ENCODE data around the gene C2orf68. TPM values are rescaled to one million over a fixed set of nuclear protein-coding genes. Genes with fewer than 3 reads are reported as not detected.

The C2orf68 gene
- polyA plus RNA-seq, 1 of the 3 experiments (the other 2 are of a cell fraction), result 14.5 TPM

- WGBS (ENCODE audit: low lambda C conversion rate), result 79% methylated on average over 5 of the region's 6 CpGs
- ChIA-PET POLR2A (interaction anchor here (1.1 kb wide), 1 partner anchor 25 kb away, joined by 3 read pairs; no protein-coding TSS in a partner anchor), CTCF (interaction anchor here (1.6 kb wide), 1 partner anchor 9 kb away, joined by 3 read pairs; no protein-coding TSS in a partner anchor)
- H4K20me1 ChIP-seq (ENCODE audit: insufficient read depth), result no peaks in the 10 kb centered on the region
- TF ChIP-seq POLR2AphosphoS5 (IDR thresholded peaks at IDR 0.05; ENCODE audit: low read depth, low read length) (no peak), MEF2A (IDR thresholded peaks at IDR 0.05; ENCODE audit: borderline replicate concordance, low read depth) (no peak), ELF1 (IDR thresholded peaks at IDR 0.05) (no peak), RXRA (IDR thresholded peaks at IDR 0.05; ENCODE audit: borderline replicate concordance, low read depth) (no peak), ZBTB33 (IDR thresholded peaks at IDR 0.05; ENCODE audit: borderline replicate concordance, low read depth) (no peak), GATA2 (CRISPR knock-in tag; IDR thresholded peaks at IDR 0.05) (no peak), FOXJ3 (CRISPR knock-in tag; IDR thresholded peaks at IDR 0.05) (no peak), CHD2 (IDR thresholded peaks at IDR 0.05; ENCODE audit: low read length, partially characterized antibody) (no peak), TAF1 (IDR thresholded peaks at IDR 0.05; ENCODE audit: borderline replicate concordance, low read depth, low read length) (no peak), YY1 (IDR thresholded peaks at IDR 0.05; ENCODE audit: low read depth) (no peak), MAX (IDR thresholded peaks at IDR 0.05; ENCODE audit: low read depth) (no peak), EP300 (IDR thresholded peaks at IDR 0.05; ENCODE audit: borderline replicate concordance in 1 of 2, low read depth in 1 of 2, low read length in 1 of 2) (no peak), EZH2phosphoT487 (IDR thresholded peaks at IDR 0.05; ENCODE audit: borderline replicate concordance, low read depth) (no peak), JUND (IDR thresholded peaks at IDR 0.05) (no peak)
- TF ChIP-seq, protein P1, sequence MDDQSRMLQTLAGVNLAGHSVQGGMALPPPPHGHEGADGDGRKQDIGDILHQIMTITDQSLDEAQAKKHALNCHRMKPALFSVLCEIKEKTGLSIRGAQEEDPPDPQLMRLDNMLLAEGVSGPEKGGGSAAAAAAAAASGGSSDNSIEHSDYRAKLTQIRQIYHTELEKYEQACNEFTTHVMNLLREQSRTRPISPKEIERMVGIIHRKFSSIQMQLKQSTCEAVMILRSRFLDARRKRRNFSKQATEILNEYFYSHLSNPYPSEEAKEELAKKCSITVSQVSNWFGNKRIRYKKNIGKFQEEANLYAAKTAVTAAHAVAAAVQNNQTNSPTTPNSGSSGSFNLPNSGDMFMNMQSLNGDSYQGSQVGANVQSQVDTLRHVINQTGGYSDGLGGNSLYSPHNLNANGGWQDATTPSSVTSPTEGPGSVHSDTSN (IDR thresholded peaks at IDR 0.05), result no peak
- no peaks in the 10 kb centered on the region for H3F3A ChIP-seq (replicated peaks; ENCODE audit: insufficient read depth)
- no peaks in the 10 kb centered on the region for H3K36me3 ChIP-seq (replicated peaks in 1 of 2; ENCODE audit: control insufficient read depth in 1 of 2, insufficient read depth in 2 of 2, low read length in 1 of 2)
- no peak overlapping the region for H3K4me2 ChIP-seq
- no peak overlapping the region for H3K4me3 ChIP-seq (ENCODE audit: low read depth in 2 of 2, low read length in 1 of 2)
- H3K27ac ChIP-seq (ENCODE audit: low read depth in 2 of 2, low read length in 1 of 2), result no peak overlapping the region
- DNase-seq, result no peak
- H3K9me2 ChIP-seq, result no peaks in the 10 kb centered on the region
- no peaks in the 10 kb centered on the region for H3K9me3 ChIP-seq
- no peak overlapping the region for H3K9ac ChIP-seq
- H2AFZ ChIP-seq (ENCODE audit: low read depth), result no peak overlapping the region
- no peaks in the 10 kb centered on the region; a peak in 1 of 4 replicates for H3K4me1 ChIP-seq (ENCODE audit: control insufficient read depth in 1 of 2, insufficient read depth in 2 of 2, low read depth in 1 of 2, low read length in 1 of 2)
- H3K27me3 ChIP-seq (ENCODE audit: insufficient read depth), result no peaks in the 10 kb centered on the region
- no peaks in the 10 kb centered on the region for H3K79me2 ChIP-seq (ENCODE audit: insufficient read depth)
Observed at GRCh38 chr2:85579266-85579935, 32.5 kb downstream of the C2orf68 start.
